ENCODE measurements around the gene PALB2.
A peak's percentile ranks its signal among the peaks of the same experiment; 100 is the strongest.
"Not testable (repeated sequence)": the region's sequence is repeated elsewhere in the genome, so short reads cannot be mapped to it uniquely, and the experiment has no call there.

Gene PALB2

DNA sequence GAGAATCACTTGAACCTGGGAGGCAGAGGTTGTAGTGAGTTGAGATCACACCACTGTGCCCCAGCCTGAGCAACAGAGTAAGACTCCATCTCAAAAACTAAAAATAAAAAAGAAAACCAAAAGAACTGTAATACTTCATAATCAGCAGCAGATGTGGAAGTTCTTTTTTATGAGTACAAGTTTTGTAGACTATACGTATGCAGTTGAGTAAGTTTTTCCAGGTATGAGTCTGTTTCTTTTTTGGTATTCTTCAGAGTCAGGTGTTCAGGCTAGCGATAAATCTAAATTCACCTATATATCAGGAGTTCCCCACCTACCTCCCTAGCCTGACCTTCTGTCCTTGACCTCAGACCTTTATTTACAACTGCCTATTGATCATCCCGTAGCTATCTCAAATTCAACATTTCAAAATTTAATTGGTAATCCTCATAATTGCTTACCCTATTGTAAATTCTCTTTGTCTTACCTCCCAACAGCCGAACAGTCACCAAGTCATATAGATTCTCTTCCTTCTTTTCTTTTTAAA lies 10.9 kb upstream of the PALB2 start:
- TF ChIP-seq CTCF (IDR thresholded peaks at IDR 0.05; ENCODE audit: control extremely low read depth, extremely low read depth, low read depth, missing control alignments): no peak
- DNase-seq (ENCODE audit: extremely low spot score): peak; percentile 37
- ChIA-PET CTCF (interaction anchor here (1.0 to 2.1 kb wide), 4 partner anchors 9 to 27 kb away, joined by 4 to 7 read pairs (median 5); partner anchors contain the start of gene PLK1), POLR2A (interaction anchor here (0.5 kb wide), 1 partner anchor 258 kb away, joined by 6 read pairs; no protein-coding TSS in a partner anchor)

DNA sequence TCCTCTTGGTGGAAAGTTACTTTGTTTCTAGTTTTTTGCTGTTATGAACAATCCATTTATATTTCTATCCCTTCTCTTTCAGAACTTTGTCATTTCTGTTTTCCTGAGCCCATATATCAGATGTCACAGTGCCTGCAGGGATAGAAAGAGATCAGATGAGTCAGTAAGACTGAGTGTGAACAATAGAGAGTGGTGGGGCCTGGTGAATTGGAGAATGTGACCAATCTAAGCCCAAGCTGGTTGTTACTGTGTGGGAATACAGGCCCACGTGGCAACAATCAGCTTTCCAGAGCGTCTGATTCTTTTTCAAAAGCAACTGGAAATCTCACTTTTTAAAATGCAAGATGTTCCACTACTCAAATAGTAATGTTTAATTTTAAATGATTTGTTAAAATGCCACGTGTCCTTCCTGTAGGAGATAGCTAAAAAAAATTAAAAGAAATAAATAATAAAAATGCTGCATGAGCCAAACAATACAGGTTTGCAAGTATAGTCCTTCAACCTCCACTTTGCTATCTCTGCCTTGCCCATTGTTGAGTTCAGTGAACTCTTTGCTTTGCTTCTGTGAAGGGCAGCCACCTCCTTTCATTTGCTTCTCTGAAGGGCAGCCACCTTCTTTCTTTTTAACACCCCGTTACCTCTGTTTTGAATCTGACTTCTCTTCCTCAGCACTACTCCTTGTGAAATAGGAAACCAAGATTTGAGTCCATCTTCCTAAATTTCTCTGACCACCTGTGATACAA lies 9.7 kb upstream of the PALB2 start:
- POLR2A ChIA-PET: interaction anchor here (1.3 kb wide), 1 partner anchor 13 kb away, joined by 3 read pairs; no protein-coding TSS in a partner anchor
- CTCF ChIA-PET: interaction anchor here (1.0 to 2.1 kb wide), 7 partner anchors 11 to 93 kb away, joined by 3 to 7 read pairs (median 4); partner anchors contain the start of genes PLK1 and UBFD1
- no peak for TF ChIP-seq CTCF (IDR thresholded peaks at IDR 0.05; ENCODE audit: control extremely low read depth, extremely low read depth, low read depth, missing control alignments)
- no peak for DNase-seq (ENCODE audit: extremely low spot score)

DNA sequence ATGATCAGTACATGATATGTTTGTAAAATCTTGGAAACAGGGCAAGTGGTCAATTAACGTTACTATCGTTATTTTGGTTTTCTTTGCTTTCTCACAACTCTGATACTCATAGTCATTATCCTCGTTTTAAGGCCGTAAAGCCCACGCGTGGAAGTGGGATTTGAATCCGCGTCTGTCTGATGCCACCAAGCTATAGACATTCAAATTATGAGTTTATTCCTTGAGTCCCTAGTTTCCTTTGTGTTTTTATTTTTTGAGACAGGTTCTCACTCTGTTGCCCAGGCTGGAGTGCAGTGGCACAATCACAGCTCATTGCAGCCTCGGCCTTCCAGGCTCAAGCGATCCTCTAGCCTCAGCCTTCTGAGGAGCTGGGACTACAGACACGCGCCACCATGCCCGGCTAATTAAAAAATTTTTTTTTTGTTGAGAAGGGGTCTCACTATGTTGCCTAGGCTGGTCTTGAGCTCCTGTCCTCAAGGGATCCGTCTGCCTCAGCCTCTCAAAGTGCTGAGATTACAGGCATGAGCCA lies 1.2 kb upstream of the PALB2 start:
- ChIA-PET CTCF (interaction anchor here (1.2 to 1.8 kb wide), 4 partner anchors 9 to 85 kb away, joined by 3 to 7 read pairs (median 4); partner anchors contain the start of genes EARS2 and UBFD1), POLR2A (no interaction called here)
- TF ChIP-seq CTCF (IDR thresholded peaks at IDR 0.05; ENCODE audit: control extremely low read depth, extremely low read depth, low read depth, missing control alignments): no peak
- DNase-seq (ENCODE audit: extremely low spot score): no peak

DNA sequence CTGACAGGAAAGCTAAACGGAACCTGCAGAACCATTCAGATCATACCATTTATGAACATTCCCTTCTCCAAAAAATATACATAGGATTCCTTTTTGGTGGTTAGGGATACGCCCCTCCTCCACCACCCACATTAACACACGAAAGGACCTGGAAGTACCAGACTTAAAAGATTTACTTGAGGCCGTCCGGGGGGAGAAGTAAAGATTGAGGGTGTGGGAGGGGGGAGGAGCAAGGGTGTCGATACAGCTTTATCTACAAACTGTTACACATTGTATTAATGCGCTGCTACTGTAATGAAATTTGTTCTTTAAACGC lies 537 bp downstream of the PALB2 start:
- ChIA-PET POLR2A (no interaction called here), CTCF (interaction anchor here (0.8 to 1.3 kb wide), 3 partner anchors 10 to 21 kb away, joined by 3 read pairs; no protein-coding TSS in a partner anchor)
- no peak for TF ChIP-seq CTCF (IDR thresholded peaks at IDR 0.05; ENCODE audit: control extremely low read depth, extremely low read depth, low read depth, missing control alignments)
- no peak for DNase-seq (ENCODE audit: extremely low spot score)

GRCh38 chr16:23635958-23636357 lies 5.2 kb downstream of the PALB2 start:
- no peak for TF ChIP-seq CTCF (IDR thresholded peaks at IDR 0.05; ENCODE audit: control extremely low read depth, extremely low read depth, low read depth, missing control alignments)
- CTCF ChIA-PET: no interaction called here
- POLR2A ChIA-PET: no interaction called here
- DNase-seq (ENCODE audit: extremely low spot score): no peak

DNA sequence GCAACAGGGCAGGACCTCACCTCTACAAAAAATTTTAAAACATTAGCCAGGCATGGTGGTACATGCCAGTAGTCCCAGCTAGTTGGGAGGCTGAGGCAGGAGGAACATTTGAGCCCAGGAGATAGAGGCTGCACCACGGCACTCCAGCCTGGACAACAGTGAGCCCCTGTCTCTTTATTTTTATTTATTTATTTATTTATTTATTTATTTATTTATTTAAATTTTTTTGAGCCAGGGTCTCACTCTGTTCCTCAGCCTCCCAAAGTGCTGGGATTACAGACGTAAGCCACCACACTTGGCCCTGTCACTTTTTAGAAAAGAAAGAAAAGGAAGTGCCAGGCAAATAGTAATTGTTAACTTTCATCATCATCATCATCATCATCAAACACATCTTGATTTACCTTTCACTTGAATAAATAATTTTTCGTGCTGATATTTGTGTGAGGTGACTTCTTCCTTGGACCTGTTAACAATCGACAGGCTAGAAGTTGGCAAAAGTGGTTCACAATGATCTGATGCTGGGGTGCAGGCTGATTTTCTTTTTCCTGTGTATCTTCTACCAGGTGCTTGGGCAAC lies 6.6 kb downstream of the PALB2 start:
- POLR2A ChIA-PET: no interaction called here
- no peak for TF ChIP-seq CTCF (IDR thresholded peaks at IDR 0.05; ENCODE audit: control extremely low read depth, extremely low read depth, low read depth, missing control alignments)
- CTCF ChIA-PET: interaction anchor here (0.9 kb wide), 1 partner anchor 77 kb away, joined by 3 read pairs; the partner anchor contains the start of gene UBFD1
- DNase-seq (ENCODE audit: extremely low spot score): no peak

DNA sequence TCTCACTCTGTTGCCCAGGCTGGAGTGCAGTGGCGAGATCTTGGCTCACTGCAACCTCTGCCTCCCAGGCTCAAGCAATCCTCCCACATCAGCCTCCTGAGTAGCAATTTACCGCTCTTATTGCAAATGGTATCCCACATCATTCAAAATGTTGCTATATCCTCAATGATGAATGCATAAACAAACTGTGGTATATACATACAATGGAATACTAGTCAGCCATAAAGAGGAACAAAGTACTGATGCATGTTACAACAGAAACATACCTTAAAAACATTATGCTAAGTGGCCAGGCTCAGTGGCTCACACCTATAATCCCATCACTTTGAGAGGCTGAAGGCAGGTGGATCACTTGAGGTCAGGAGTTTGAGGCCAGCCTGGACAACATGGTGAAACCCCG lies 9.2 kb downstream of the PALB2 start:
- POLR2A ChIA-PET; DNase-seq (ENCODE audit: extremely low spot score): not testable (repeated sequence)
- CTCF ChIA-PET: interaction anchor here (2.3 kb wide), 1 partner anchor 10 kb away, joined by 7 read pairs; the partner anchor contains the start of gene DCTN5
